NB4 (cell line): Measurements from ENCODE around the gene CAVIN1.
A peak's percentile ranks its signal among the peaks of the same experiment; 100 is the strongest.

ENCODE experiments used
- MYC ChIP-seq: IDR thresholded peaks from 2 replicates; pipeline ENCODE4 v1.6.1; 2011; ENCODE audit warnings: low read depth, low read length
- POLR2A ChIP-seq: IDR thresholded peaks from 2 replicates; pipeline ENCODE4 v1.6.1; 2011; ENCODE audit warnings: mild to moderate bottlenecking; ENCODE audit not compliant: insufficient read length; ENCODE audit errors: extremely low read depth
- TF ChIP-seq, protein P1 (sequence below): IDR thresholded peaks from one replicate; pipeline ENCODE4 v1.5.1; 2012; ENCODE audit warnings: low read depth, low read length

- TF ChIP-seq, protein P1, sequence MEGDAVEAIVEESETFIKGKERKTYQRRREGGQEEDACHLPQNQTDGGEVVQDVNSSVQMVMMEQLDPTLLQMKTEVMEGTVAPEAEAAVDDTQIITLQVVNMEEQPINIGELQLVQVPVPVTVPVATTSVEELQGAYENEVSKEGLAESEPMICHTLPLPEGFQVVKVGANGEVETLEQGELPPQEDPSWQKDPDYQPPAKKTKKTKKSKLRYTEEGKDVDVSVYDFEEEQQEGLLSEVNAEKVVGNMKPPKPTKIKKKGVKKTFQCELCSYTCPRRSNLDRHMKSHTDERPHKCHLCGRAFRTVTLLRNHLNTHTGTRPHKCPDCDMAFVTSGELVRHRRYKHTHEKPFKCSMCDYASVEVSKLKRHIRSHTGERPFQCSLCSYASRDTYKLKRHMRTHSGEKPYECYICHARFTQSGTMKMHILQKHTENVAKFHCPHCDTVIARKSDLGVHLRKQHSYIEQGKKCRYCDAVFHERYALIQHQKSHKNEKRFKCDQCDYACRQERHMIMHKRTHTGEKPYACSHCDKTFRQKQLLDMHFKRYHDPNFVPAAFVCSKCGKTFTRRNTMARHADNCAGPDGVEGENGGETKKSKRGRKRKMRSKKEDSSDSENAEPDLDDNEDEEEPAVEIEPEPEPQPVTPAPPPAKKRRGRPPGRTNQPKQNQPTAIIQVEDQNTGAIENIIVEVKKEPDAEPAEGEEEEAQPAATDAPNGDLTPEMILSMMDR = peak; percentile 47
- no peak for TF ChIP-seq POLR2A
- TF ChIP-seq MYC = no peak
Measured at GRCh38 chr17:42403150-42403549, 19.9 kb downstream of the CAVIN1 start.
